K562 (cell line): ENCODE data around the gene CLIC1. TPM values are rescaled to one million over a fixed set of nuclear protein-coding genes. Genes with fewer than 3 reads are reported as not detected.

Experiments
- ATF1 ChIP-seq, 2 experiments: fragments of 450-650 bp in 1 of 2; IDR thresholded peaks; 2 replicates each; pipeline ENCODE4 v1.6.1; 2016; ENCODE audit warnings: missing compliant biosample characterization in 1 of 2, missing genetic modification characterization in 1 of 2
- CREBBP ChIP-seq: IDR thresholded peaks from one replicate; pipeline ENCODE4 v1.6.1; 2012; ENCODE audit warnings: low read depth, mild to moderate bottlenecking, control low read depth, inconsistent platforms, low read length
- FOXJ2 ChIP-seq: fragments of 200-800 bp; sonication (Bioruptor generic); IDR thresholded peaks from 2 replicates; pipeline ENCODE4 v1.6.1; 2016; ENCODE audit warnings: missing genetic modification characterization, missing compliant biosample characterization
- GABPB1 ChIP-seq: sonication (generic); formaldehyde crosslinking; IDR thresholded peaks from 2 replicates; pipeline ENCODE4 v1.8.0; 2022; ENCODE audit warnings: mild to moderate bottlenecking, missing genetic modification reagents
- KAT8 ChIP-seq: fragments of 450-650 bp; IDR thresholded peaks from 2 replicates; pipeline ENCODE4 v1.6.1; 2016; ENCODE audit warnings: low read depth, mild to moderate bottlenecking
- KLF16 ChIP-seq: IDR thresholded peaks from 2 replicates; pipeline ENCODE4 v1.6.1; 2016; ENCODE audit warnings: antibody characterized with exemption
- MCM2 ChIP-seq: fragments of 450-650 bp; IDR thresholded peaks from 2 replicates; pipeline ENCODE4 v1.6.1; 2017; ENCODE audit warnings: low read depth, mild to moderate bottlenecking
- MTA3 ChIP-seq: fragments of 450-650 bp; formaldehyde crosslinking; IDR thresholded peaks from 2 replicates; pipeline ENCODE4 v1.6.1; 2017; ENCODE audit warnings: mild to moderate bottlenecking, borderline replicate concordance
- MYNN ChIP-seq, 2 experiments: sonication (generic); formaldehyde crosslinking in 1 of 2; IDR thresholded peaks; 2 replicates each; pipeline versions ENCODE4 v1.5.0 to v1.6.1; 2016 to 2020; ENCODE audit warnings: antibody characterized with exemption in 1 of 2, missing genetic modification reagents in 1 of 2
- NELFE ChIP-seq: IDR thresholded peaks from 2 replicates; pipeline ENCODE4 v1.6.1; 2011; ENCODE audit warnings: mild to moderate bottlenecking; ENCODE audit not compliant: insufficient read depth, insufficient read length
- NR4A1 ChIP-seq, 2 experiments: fragments of 250-450 bp in 1 of 2; fragments of 450-650 bp in 1 of 2; sonication (Bioruptor Pico) in 1 of 2; IDR thresholded peaks; 2 replicates each; pipeline versions ENCODE4 v1.4.0 to v1.6.1; 2016 to 2020; ENCODE audit warnings: mild to moderate bottlenecking in 2 of 2, missing compliant biosample characterization in 1 of 2, missing genetic modification characterization in 1 of 2, moderate library complexity in 1 of 2
- POLR3A ChIP-seq: IDR thresholded peaks from 2 replicates; pipeline ENCODE4 v1.6.1; 2011; ENCODE audit warnings: borderline replicate concordance, mild to moderate bottlenecking, moderate library complexity; ENCODE audit not compliant: insufficient read length, insufficient read depth; ENCODE audit errors: extremely low read depth
- SETDB1 ChIP-seq: IDR thresholded peaks from one replicate; pipeline ENCODE4 v1.6.1; 2012; ENCODE audit warnings: low read length, control low read depth, inconsistent platforms
- SIN3B ChIP-seq: fragments of 450-650 bp; IDR thresholded peaks from 2 replicates; pipeline ENCODE4 v1.6.1; 2017; ENCODE audit warnings: low read depth, mild to moderate bottlenecking, moderate library complexity
- SMARCE1 ChIP-seq: fragments of 450-650 bp; IDR thresholded peaks from 2 replicates; pipeline ENCODE4 v1.7.1; 2016; ENCODE audit warnings: mild to moderate bottlenecking
- SP1 ChIP-seq: sonication (generic); formaldehyde crosslinking; IDR thresholded peaks from 2 replicates; pipeline ENCODE4 v1.8.1; 2022; ENCODE audit warnings: mild to moderate bottlenecking, missing genetic modification reagents
- TEAD2 ChIP-seq: fragments of 450-650 bp; IDR thresholded peaks from 2 replicates; pipeline ENCODE4 v1.6.1; 2016; ENCODE audit warnings: missing genetic modification characterization, control low read depth, missing compliant biosample characterization
- ZBTB7A ChIP-seq: IDR thresholded peaks from 2 replicates; pipeline ENCODE4 v1.6.1; 2011; ENCODE audit warnings: low read depth, mild to moderate bottlenecking, low read length, moderate library complexity, borderline replicate concordance; ENCODE audit not compliant: control insufficient read depth
- ZNF316 ChIP-seq: fragments of 450-650 bp; IDR thresholded peaks from 2 replicates; pipeline ENCODE4 v1.6.1; 2016
- ZNF384 ChIP-seq: IDR thresholded peaks from 2 replicates; pipeline ENCODE4 v1.6.1; 2012; ENCODE audit warnings: low read depth, low read length, improper control_type of control experiment
- ZNF780A ChIP-seq: fragments of 250-450 bp; sonication (Bioruptor Pico); IDR thresholded peaks from 2 replicates; pipeline ENCODE4 v1.5.0; 2021; ENCODE audit warnings: mild to moderate bottlenecking
- ZSCAN32 ChIP-seq: fragments of 450-650 bp; formaldehyde crosslinking; IDR thresholded peaks from 2 replicates; pipeline ENCODE4 v1.4.0; 2020; ENCODE audit warnings: mild to moderate bottlenecking, moderate library complexity
- polyA plus RNA-seq, 8 experiments: library from polyadenylated mRNA; depleted of rRNA in 4 of 8; stranded (reverse) in 5 of 8; unstranded in 3 of 8; fragments of >200 nt; fragmentation: Nextera tagmentation in 2 of 8; fragmentation: Illumina TruSeq in 1 of 8; extraction: Ambion mirVana in 2 of 8; extraction: Trizol in 1 of 8; gene quantifications; 2 replicates each; pipeline versions ENCODE4 v1.2.1 to v1.2.3, GENCODE V29; 2011 to 2014; ENCODE audit warnings: inconsistent platforms in 1 of 8, missing spikeins in 1 of 8
- total RNA-seq, 7 experiments: library from RNA; depleted of rRNA in 6 of 7; stranded (reverse); fragments of >200 nt in 6 of 7; fragmentation: Illumina TruSeq in 2 of 7; extraction: Trizol in 2 of 7; gene quantifications; 2 replicates each; pipeline versions ENCODE4 v1.2.1 to v1.2.3, GENCODE V29; 2011 to 2021; ENCODE audit warnings: low replicate concordance in 1 of 7
- TF ChIP-seq, protein P1 (sequence below): fragments of 250-450 bp; sonication (Bioruptor Pico); IDR thresholded peaks from 2 replicates; pipeline ENCODE4 v1.5.0; 2021
- TF ChIP-seq, protein P2 (sequence below): sonication (generic); formaldehyde crosslinking; IDR thresholded peaks from 2 replicates; pipeline ENCODE4 v1.8.0; 2022; ENCODE audit warnings: mild to moderate bottlenecking, missing genetic modification reagents

The CLIC1 gene
- total and polyA plus RNA-seq, 9 of the 15 experiments (the other 6 are each of a cell fraction or from before 2014, with no cell fraction given): 1,267 to 2,419 (median 1,808) TPM

DNA sequence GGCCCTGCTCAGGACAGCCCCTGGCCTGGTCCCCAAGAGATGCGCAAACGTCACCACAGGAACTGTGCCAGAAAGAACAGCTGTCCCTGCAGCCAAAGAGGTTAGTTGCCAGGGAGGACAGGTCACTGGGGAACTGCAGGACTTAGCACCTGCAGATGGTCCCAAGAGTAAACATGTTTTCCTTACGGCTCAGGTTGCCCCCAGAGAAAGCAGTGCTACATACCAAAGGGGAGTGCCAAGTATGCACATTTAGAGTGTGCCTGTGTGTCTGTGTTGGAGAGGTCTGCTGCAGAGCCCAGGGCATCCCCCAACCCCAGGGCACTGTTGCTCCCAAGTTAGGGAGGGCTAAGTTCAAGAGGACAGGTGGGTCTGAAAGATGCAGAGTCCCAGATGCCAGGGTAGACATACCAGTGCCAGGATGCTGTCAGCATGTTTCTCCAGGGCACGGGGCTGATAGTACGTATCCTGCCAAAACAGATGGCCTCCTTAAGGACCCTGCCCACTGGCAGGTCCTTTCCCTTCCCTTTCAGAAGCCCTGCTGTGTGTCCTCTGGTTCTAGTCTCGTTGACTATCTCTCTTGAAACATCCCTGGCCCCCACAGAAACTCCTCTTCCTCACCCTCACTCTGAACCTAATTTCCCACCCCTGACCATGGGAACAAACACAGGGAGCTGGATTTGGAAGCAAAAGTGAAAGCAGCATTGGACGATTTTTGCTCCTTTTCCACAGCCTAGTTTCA is 34.5 kb downstream of the CLIC1 start (continued):
- TF ChIP-seq, protein P1, sequence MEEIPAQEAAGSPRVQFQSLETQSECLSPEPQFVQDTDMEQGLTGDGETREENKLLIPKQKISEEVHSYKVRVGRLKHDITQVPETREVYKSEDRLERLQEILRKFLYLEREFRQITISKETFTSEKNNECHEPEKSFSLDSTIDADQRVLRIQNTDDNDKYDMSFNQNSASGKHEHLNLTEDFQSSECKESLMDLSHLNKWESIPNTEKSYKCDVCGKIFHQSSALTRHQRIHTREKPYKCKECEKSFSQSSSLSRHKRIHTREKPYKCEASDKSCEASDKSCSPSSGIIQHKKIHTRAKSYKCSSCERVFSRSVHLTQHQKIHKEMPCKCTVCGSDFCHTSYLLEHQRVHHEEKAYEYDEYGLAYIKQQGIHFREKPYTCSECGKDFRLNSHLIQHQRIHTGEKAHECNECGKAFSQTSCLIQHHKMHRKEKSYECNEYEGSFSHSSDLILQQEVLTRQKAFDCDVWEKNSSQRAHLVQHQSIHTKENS (CRISPR knock-in tag): no peak
- no peak for TF ChIP-seq KLF16
- TF ChIP-seq NR4A1 (CRISPR knock-in tag; IDR thresholded peaks at IDR 0.05): no peak
- TF ChIP-seq NR4A1 (tag; IDR thresholded peaks at IDR 0.05): no peak
- TF ChIP-seq KAT8: no peak
- no peak for TF ChIP-seq SMARCE1
- TF ChIP-seq ZNF384: no peak
- TF ChIP-seq ZSCAN32: no peak
- no peak for TF ChIP-seq MTA3
- TF ChIP-seq TEAD2 (tag): no peak
- no peak for TF ChIP-seq POLR3A
- TF ChIP-seq FOXJ2 (tag): no peak
- TF ChIP-seq SETDB1: no peak
- no peak for TF ChIP-seq ATF1 (CRISPR knock-in tag; IDR thresholded peaks at IDR 0.05)
- TF ChIP-seq ATF1 (tag; IDR thresholded peaks at IDR 0.05): no peak; the same call in 1 of the 2 replicates
- no peak for TF ChIP-seq CREBBP
- no peak for TF ChIP-seq ZNF316
- TF ChIP-seq NELFE: no peak
- TF ChIP-seq ZBTB7A: no peak
- peak; percentile 38; the same call in 1 of the 2 replicates for TF ChIP-seq MYNN (IDR thresholded peaks at IDR 0.05)
- TF ChIP-seq MYNN (CRISPR knock-in tag; IDR thresholded peaks at IDR 0.05): no peak
- TF ChIP-seq SIN3B: no peak
- no peak for TF ChIP-seq SP1
- TF ChIP-seq, protein P2, sequence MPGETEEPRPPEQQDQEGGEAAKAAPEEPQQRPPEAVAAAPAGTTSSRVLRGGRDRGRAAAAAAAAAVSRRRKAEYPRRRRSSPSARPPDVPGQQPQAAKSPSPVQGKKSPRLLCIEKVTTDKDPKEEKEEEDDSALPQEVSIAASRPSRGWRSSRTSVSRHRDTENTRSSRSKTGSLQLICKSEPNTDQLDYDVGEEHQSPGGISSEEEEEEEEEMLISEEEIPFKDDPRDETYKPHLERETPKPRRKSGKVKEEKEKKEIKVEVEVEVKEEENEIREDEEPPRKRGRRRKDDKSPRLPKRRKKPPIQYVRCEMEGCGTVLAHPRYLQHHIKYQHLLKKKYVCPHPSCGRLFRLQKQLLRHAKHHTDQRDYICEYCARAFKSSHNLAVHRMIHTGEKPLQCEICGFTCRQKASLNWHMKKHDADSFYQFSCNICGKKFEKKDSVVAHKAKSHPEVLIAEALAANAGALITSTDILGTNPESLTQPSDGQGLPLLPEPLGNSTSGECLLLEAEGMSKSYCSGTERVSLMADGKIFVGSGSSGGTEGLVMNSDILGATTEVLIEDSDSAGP (CRISPR knock-in tag): peak; percentile 58; the same call in 1 of the 2 replicates
- no peak for TF ChIP-seq MCM2
- TF ChIP-seq ZNF780A (CRISPR knock-in tag): no peak
- TF ChIP-seq GABPB1 (CRISPR knock-in tag): no peak
